ENCODE measurements around the gene GDAP1L1.
"Not testable (repeated sequence)": the region's sequence is repeated elsewhere in the genome, so short reads cannot be mapped to it uniquely, and the experiment has no call there.

The GDAP1L1 gene

DNA sequence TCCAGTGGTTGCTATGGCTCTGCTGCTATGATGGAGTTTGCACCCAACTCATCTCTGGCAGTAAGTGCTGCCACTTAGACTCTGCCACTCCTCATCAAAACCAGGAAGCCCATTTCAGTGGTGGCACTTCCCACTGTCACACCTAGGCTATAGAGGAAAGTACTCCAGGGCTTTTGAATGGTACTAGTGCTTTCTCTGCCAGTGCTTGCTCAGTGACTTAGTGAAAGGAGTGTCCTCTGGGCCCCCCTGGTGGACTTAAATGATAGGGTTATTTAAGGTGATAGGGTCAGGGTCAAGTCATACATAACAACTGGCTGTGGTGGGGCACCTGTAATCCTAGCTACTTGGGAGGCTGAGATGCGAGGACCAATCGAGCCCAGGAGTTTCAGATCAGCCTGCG is 41.1 kb downstream of the GDAP1L1 start:
- no peak for DNase-seq (ENCODE audit: low spot score)
- H3K36me3 Mint-ChIP-seq (ENCODE audit: low read depth), result peaks cover 2% of the 10 kb centered on the region
- H3K4me3 Mint-ChIP-seq, result no peak overlapping the region
- H3K27me3 Mint-ChIP-seq (ENCODE audit: low read depth), result peaks cover 8% of the 10 kb centered on the region
- no peak overlapping the region for H3K27ac Mint-ChIP-seq
- H3K4me1 Mint-ChIP-seq (ENCODE audit: low read depth), result no peaks in the 10 kb centered on the region
- peaks cover 4% of the 10 kb centered on the region for H3K9me3 Mint-ChIP-seq

DNA sequence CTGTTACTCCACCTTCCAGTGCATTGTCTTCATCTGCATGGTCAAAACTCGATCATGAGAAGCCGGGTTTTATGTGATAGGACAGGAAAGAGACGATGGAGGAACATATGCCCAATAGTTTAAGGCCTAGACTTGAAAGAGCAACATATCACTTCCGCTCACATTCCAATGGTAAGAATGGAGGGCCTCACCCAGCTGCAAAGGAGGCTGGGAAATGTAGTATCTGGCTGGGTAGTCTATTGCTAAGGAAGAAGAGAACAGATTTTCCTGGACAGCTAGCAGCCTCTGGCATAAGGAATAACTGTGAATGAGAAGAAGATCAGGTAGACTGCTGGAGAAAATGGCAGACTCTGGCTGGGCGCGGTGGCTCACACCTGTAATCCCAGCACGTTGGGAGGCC is 44.6 kb downstream of the GDAP1L1 start:
- peaks cover 9% of the 10 kb centered on the region for H3K27me3 Mint-ChIP-seq (ENCODE audit: low read depth)
- no peaks in the 10 kb centered on the region for H3K4me1 Mint-ChIP-seq (ENCODE audit: low read depth)
- no peak overlapping the region for H3K27ac Mint-ChIP-seq
- H3K9me3 Mint-ChIP-seq, result peaks cover 4% of the 10 kb centered on the region
- H3K36me3 Mint-ChIP-seq (ENCODE audit: low read depth), result peaks cover 2% of the 10 kb centered on the region
- no peak for DNase-seq (ENCODE audit: low spot score)
- no peak overlapping the region for H3K4me3 Mint-ChIP-seq

DNA sequence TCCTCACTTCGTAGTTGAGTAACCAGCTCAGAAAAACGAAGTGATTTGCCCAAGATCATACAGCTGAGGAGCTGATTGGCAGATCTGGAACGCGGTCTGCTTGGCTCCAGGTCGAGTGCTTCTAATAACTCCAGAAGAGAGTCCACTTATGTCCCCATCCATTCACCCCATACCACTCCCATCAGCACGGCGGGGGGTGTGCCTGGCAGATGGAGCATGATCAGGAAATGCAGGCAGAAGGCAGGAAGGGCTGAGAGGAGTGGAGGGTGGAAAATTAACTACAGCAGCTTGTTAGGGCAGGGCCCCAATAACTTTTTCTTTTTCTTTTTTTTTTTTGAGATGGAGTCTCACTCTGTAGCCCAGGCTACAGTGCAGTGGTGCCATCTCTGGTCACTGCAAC is 48.9 kb downstream of the GDAP1L1 start:
- DNase-seq (ENCODE audit: low spot score), result no peak
- no peaks in the 10 kb centered on the region for H3K9me3 Mint-ChIP-seq
- no peaks in the 10 kb centered on the region for H3K36me3 Mint-ChIP-seq (ENCODE audit: low read depth)
- H3K4me1 Mint-ChIP-seq (ENCODE audit: low read depth), result no peaks in the 10 kb centered on the region
- no peak overlapping the region for H3K27ac Mint-ChIP-seq
- no peak overlapping the region for H3K4me3 Mint-ChIP-seq
- H3K27me3 Mint-ChIP-seq (ENCODE audit: low read depth), result peaks cover 2% of the 10 kb centered on the region

DNA sequence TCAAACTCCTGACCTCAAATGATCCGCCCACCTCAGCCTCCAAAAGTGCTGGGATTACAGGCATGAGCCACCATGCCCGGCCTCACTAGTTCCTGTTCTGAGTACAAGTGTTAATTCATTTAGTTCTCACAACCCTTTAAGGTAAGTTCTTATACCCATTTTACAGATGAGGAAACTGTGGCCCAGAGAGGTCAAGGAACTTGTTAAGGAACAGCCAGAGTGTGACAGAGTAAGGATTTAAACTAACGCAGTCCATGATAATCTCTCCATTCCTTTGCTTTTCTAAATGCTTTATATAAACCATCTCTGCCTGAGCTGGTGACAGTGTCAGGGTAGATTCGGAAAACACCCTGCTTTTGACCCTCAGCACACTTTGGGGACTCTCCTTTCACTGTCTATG is 50.6 kb downstream of the GDAP1L1 start:
- no peaks in the 10 kb centered on the region for H3K4me1 Mint-ChIP-seq (ENCODE audit: low read depth)
- no peak overlapping the region for H3K4me3 Mint-ChIP-seq
- H3K36me3 Mint-ChIP-seq (ENCODE audit: low read depth), result no peaks in the 10 kb centered on the region
- H3K27me3 Mint-ChIP-seq (ENCODE audit: low read depth), result peaks cover 2% of the 10 kb centered on the region
- no peak overlapping the region for H3K27ac Mint-ChIP-seq
- no peaks in the 10 kb centered on the region for H3K9me3 Mint-ChIP-seq
- no peak for DNase-seq (ENCODE audit: low spot score)

DNA sequence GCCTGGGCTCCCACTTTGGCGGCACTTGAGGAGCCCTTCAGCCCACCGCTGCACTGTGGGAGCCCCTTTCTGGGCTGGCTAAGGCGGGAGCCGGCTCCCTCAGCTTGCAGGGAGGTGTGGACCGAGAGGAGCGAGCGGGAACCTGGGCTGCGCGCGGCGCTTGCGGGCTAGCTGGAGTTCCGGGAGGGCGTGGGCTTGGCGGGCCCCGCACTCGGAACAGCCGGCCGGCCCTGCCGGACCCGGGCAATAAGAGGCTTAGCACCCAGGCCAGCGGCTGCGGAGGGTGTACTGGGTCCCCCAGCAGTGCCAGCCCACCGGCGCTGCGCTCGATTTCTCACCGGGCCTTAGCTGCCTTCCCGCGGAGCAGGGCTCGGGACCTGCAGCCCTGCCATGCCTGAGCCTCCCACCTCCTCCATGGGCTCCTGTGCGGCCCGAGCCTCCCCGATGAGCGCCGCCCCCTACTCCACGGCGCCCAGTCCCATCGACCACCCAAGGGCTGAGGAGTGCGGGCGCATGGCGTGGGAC is 52.0 kb downstream of the GDAP1L1 start:
- not testable (repeated sequence) for H3K27me3 Mint-ChIP-seq (ENCODE audit: low read depth); DNase-seq (ENCODE audit: low spot score); H3K36me3 Mint-ChIP-seq (ENCODE audit: low read depth); H3K27ac Mint-ChIP-seq; H3K4me3 Mint-ChIP-seq; H3K9me3 Mint-ChIP-seq; H3K4me1 Mint-ChIP-seq (ENCODE audit: low read depth)

DNA sequence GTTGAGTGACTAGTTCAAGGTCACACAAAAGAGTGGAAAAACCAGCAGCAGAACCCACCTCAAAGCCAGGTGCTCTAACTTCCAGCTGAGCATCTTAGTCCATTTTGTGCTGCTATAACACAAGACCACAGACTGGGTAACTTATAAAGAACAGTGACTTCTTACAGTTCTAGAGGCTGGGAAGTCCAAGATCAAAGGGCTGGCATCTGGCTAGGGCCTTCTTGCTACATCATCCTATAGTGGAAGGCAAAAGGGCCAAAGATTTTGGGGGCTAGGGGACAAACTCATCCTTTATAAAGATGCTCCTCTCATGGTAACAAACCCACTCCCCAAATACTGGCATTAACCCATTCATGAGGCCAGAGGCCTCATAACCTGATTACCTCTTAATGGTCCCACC is 54.2 kb downstream of the GDAP1L1 start:
- Mint-ChIP-seq H3K27ac (no peak overlapping the region), H3K4me1 (ENCODE audit: low read depth) (peaks cover 2% of the 10 kb centered on the region), H3K9me3 (no peaks in the 10 kb centered on the region), H3K4me3 (no peak overlapping the region), H3K36me3 (ENCODE audit: low read depth) (no peaks in the 10 kb centered on the region), H3K27me3 (ENCODE audit: low read depth) (no peaks in the 10 kb centered on the region)
- DNase-seq (ENCODE audit: low spot score), result no peak

DNA sequence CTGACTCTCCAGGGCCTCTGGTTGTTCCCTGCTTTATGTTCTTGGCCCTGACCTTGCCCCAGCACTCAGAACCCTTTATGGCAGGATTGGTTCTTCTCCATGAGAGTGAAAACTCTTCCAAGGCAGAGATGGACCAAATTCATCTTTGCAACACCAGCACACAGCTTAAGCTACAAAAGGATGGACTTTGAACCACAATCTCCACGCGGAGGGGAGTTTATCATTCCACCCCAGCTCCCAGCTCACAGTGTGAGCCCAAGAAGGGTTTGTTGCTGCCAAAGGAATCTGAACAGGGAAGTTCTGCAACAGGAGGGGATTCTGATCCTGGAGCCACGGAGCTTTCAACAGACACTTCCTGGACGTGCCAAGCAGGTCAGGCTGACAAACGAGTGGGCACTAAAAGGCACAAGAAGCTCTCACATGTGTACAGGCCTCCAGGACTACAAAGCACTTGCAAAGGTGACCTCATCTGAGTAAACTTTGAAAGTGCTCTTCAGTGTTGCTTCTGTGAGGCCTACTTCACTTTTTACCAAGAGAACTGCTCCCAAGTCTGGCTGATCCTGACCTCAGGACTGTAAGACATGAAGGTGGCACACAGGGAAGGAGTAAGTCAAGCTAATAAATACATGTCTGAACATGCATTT is 55.0 kb downstream of the GDAP1L1 start:
- no peak overlapping the region for H3K27ac Mint-ChIP-seq
- H3K36me3 Mint-ChIP-seq (ENCODE audit: low read depth), result no peaks in the 10 kb centered on the region
- H3K4me3 Mint-ChIP-seq, result no peak overlapping the region
- peaks cover 2% of the 10 kb centered on the region for H3K4me1 Mint-ChIP-seq (ENCODE audit: low read depth)
- no peaks in the 10 kb centered on the region for H3K9me3 Mint-ChIP-seq
- DNase-seq (ENCODE audit: low spot score), result no peak
- H3K27me3 Mint-ChIP-seq (ENCODE audit: low read depth), result no peaks in the 10 kb centered on the region

DNA sequence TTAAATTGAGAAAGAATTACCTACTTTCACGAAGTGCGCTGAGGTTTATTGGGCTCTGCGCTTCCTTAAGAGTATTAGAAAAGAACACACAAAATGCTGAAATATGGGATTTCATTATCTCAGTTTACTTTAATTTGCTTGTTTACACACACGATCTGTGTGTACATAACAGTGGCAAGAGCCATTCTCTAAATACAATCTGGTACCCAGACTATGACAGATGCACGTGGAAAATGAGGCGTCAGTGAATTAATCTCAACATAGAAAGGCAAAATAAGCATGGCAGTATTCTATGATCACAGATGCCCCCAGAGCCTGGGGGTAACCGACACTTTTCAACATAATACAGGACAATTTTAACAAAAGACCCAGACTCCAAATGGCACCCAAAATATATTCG is 55.6 kb downstream of the GDAP1L1 start:
- H3K9me3 Mint-ChIP-seq, result no peaks in the 10 kb centered on the region
- no peak overlapping the region for H3K27ac Mint-ChIP-seq
- H3K27me3 Mint-ChIP-seq (ENCODE audit: low read depth), result no peaks in the 10 kb centered on the region
- H3K4me1 Mint-ChIP-seq (ENCODE audit: low read depth), result peaks cover 2% of the 10 kb centered on the region
- H3K4me3 Mint-ChIP-seq, result no peak overlapping the region
- H3K36me3 Mint-ChIP-seq (ENCODE audit: low read depth), result no peaks in the 10 kb centered on the region
- no peak for DNase-seq (ENCODE audit: low spot score)

DNA sequence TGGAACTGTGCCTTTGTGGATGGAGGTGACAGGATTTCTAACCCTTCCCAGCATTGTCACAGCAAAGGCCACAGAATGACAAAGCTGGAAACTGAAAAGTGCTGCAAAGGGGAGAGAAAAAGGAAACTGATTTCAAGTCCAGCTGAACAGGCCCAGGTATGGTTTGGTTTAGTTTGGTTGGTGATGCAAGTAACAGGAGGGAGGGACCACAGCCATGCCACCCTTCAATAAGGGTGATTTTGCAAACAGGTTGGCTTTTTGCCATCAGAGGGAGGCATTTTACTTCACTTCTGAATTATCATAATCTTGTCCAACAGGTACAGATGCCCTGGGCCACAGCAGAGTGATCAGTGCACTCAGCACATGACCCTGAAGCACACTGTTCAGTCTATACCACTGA is 57.3 kb downstream of the GDAP1L1 start:
- no peak for DNase-seq (ENCODE audit: low spot score)
- peaks cover 2% of the 10 kb centered on the region for H3K4me1 Mint-ChIP-seq (ENCODE audit: low read depth)
- no peaks in the 10 kb centered on the region for H3K36me3 Mint-ChIP-seq (ENCODE audit: low read depth)
- no peak overlapping the region for H3K4me3 Mint-ChIP-seq
- H3K9me3 Mint-ChIP-seq, result no peaks in the 10 kb centered on the region
- H3K27ac Mint-ChIP-seq, result no peak overlapping the region
- no peaks in the 10 kb centered on the region for H3K27me3 Mint-ChIP-seq (ENCODE audit: low read depth)

DNA sequence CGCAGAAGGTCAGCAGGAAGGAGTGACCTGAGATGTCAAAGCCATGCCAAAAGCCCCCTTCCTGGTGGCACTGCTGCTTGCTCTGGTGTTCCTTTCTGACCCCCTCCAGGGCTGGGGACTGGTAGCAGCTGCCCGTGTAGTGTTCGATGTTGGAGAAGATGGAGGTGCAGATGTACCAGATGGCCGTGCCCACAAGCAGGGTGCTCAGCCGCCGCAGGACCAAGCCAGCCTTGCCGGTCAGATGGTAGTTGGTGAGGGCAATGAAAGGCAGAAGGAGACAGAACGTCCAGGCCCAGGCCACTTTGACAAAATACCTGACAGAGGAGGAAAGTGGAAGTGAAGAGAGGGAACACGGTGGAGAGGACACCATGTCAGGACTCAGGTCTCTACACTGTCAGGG is 59.8 kb downstream of the GDAP1L1 start:
- Mint-ChIP-seq H3K4me3 (no peak overlapping the region), H3K27ac (no peak overlapping the region), H3K9me3 (no peaks in the 10 kb centered on the region), H3K27me3 (ENCODE audit: low read depth) (peaks cover 3% of the 10 kb centered on the region), H3K36me3 (ENCODE audit: low read depth) (no peaks in the 10 kb centered on the region), H3K4me1 (ENCODE audit: low read depth) (peaks cover 16% of the 10 kb centered on the region)
- no peak for DNase-seq (ENCODE audit: low spot score)

DNA sequence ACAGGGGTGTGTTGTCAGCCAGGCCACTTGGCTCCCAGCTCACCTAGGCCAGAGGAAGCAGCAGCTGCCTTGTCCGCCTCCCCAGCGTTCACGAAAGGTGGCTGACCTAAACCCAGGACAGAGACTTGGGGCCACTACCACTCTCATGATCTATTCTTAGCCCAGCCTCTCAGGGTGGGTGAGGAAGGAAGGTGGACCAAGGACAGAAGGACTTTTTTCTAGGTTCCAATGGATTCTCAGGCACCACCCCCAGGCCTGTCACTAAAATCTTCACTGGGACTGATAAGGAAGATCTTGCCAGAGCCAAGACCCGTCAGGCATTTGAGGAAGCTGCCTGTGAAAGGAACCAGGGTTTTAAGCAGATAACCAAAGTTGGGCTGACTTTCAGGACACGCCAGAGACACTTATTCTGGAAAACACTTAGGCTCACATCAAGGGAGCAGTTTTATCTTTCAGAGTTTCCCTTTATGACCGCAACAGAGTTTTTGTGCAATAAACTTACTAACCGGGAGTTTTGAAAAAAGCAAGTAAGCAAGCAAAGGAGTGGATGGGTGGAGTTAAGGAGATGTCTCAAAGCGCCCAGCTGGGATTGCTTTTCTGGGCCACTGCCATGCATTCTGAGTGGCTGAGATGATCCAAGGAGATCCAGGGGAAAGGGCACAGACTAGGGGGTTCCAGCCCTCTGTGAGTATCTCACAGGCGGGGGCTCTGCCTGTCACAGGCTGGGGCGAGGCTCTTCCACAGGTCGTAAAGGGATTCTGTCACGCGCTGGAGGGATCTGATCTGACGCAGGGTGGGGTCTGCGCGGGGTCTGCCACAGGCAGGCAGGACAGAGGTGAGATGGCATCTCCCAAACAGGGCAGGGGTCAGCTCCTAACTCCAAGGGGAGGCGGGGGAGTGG is 62.9 kb downstream of the GDAP1L1 start:
- Mint-ChIP-seq H3K27me3 (ENCODE audit: low read depth) (peaks cover 3% of the 10 kb centered on the region), H3K9me3 (no peaks in the 10 kb centered on the region), H3K36me3 (ENCODE audit: low read depth) (no peaks in the 10 kb centered on the region), H3K4me3 (peak overlapping the region; percentile 91), H3K27ac (peak overlapping the region; percentile 89), H3K4me1 (ENCODE audit: low read depth) (peaks cover 16% of the 10 kb centered on the region)
- peak; percentile 6 for DNase-seq (ENCODE audit: low spot score)

DNA sequence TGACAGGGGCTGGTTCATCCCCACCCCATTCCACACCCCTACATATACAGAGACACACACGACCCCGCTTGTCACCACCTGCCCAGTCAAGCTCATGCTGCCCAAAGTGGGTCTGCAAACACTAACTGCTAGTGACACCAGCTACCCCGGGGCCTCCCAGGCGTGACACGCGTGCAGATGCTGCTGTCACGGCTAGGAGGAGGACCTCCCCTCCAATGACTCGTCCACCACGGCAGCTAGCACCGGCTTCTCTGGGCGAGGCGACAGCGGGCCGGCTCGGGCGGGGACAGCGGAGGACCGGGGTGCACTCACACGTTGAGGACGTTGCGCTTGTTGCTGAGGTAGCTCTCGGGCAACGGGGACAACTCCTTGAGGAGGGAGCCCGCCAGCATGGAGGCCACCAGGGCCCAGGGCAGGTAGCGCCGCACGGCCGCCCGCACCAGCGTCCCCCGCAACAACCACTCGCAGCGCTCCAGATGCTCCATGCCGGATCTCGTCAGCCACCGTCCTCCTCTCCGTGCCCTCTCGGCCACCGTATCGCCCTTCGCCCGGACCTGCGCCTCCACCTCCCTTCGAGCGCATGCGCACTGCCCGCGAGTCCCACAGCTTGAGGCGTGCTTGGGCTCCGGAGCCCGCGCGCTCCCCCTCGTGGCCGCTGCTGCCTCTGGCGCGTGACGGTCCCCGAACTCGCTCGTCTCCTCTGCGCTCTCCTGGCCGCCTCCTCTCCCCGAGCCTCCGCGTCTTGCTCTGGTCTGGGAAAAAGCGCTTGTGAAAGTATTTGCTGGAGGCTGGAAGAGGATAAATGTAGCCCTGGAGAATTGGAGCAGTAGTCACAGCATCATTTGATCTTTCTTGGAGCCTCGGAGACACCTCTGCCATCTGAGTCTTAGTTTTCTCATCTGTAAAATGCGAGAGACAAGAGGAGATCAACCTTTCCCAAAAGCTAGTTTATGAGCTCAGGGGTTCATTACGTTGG is 63.8 kb downstream of the GDAP1L1 start, which contains the start of gene FITM2:
FITM2 (minus strand) TSS at position 539 of the 976 bp plus-strand sequence; CDS start at position 485, 54 bp downstream.
- DNase-seq (ENCODE audit: low spot score), result peak; percentile 98
- Mint-ChIP-seq H3K36me3 (ENCODE audit: low read depth) (no peaks in the 10 kb centered on the region), H3K27me3 (ENCODE audit: low read depth) (peaks cover 3% of the 10 kb centered on the region), H3K9me3 (no peaks in the 10 kb centered on the region), H3K4me1 (ENCODE audit: low read depth) (peaks cover 16% of the 10 kb centered on the region), H3K4me3 (peak within 1 kb of the TSS; percentile 91), H3K27ac (peak within 1 kb of the TSS; percentile 89)

DNA sequence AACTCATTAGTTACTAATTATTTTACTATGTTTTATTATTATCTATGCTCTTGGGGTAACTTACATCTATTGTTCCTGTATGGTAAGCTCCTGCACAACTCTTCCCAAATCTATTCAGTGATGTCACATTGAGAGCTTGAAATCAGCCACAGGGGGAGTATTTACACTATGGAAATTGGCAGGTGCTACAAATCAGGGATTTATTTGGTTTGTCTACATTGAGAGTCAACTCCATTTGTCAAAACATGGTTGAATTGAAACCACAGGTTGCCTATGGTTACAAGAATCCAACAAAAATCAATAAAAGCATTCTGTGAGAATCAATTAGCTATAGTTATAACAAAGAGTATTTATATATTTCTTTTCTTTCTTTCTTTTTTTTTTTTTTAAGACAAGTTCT is 67.8 kb downstream of the GDAP1L1 start:
- H3K9me3 Mint-ChIP-seq, result no peaks in the 10 kb centered on the region
- no peaks in the 10 kb centered on the region for H3K36me3 Mint-ChIP-seq (ENCODE audit: low read depth)
- no peak for DNase-seq (ENCODE audit: low spot score)
- H3K27me3 Mint-ChIP-seq (ENCODE audit: low read depth), result peaks cover 11% of the 10 kb centered on the region
- peaks cover 11% of the 10 kb centered on the region for H3K4me1 Mint-ChIP-seq (ENCODE audit: low read depth)
- H3K27ac Mint-ChIP-seq, result no peak overlapping the region
- no peak overlapping the region for H3K4me3 Mint-ChIP-seq

Measured in T-helper 2 cell treated with Interferon-gamma antibody and Interleukin-4, amounts not matched to agents 5 μg/mL and 100 μg/mL, for 36 hours (primary cell).